Measurements from ENCODE around the gene MTOR. TPM values are rescaled to one million over a fixed set of nuclear protein-coding genes. Genes with fewer than 3 reads are reported as not detected.

Gene MTOR
- total and polyA plus RNA-seq, 10 donors: 12.5 to 50.9 (median 35.5) TPM

- no peak overlapping the region for H3K4me3 ChIP-seq
- 88 to 95% (median 90%) methylated on average over 6 of the region's 6 CpGs for WGBS, 5 donors
- intact Hi-C loops (cut with DNase I; ENCODE audit: low total_unique reads): no loop called here
- no peaks in the 10 kb centered on the region for H3K4me1 ChIP-seq
- H3K27me3 ChIP-seq (replicated peaks in 1 of 7): no peaks in the 10 kb centered on the region
- DNase-seq: no peak
- no peaks in the 10 kb centered on the region for H3K9me3 ChIP-seq
- peaks cover 7 to 100% (median 92%) of the 10 kb centered on the region in 6 donors for H3K36me3 ChIP-seq
- H3K27ac ChIP-seq: no peak overlapping the region
- TF ChIP-seq POLR2A (IDR thresholded peaks at IDR 0.05) (no peak), CTCF (IDR thresholded peaks at IDR 0.05 in 8 of 11, conservative IDR thresholded peaks at IDR 0.05 in 3 of 11) (no peak), POLR2AphosphoS5 (IDR thresholded peaks at IDR 0.05) (no peak)
Observed at GRCh38 chr1:11207898-11208611, 54.3 kb downstream of the MTOR start.

DNA sequence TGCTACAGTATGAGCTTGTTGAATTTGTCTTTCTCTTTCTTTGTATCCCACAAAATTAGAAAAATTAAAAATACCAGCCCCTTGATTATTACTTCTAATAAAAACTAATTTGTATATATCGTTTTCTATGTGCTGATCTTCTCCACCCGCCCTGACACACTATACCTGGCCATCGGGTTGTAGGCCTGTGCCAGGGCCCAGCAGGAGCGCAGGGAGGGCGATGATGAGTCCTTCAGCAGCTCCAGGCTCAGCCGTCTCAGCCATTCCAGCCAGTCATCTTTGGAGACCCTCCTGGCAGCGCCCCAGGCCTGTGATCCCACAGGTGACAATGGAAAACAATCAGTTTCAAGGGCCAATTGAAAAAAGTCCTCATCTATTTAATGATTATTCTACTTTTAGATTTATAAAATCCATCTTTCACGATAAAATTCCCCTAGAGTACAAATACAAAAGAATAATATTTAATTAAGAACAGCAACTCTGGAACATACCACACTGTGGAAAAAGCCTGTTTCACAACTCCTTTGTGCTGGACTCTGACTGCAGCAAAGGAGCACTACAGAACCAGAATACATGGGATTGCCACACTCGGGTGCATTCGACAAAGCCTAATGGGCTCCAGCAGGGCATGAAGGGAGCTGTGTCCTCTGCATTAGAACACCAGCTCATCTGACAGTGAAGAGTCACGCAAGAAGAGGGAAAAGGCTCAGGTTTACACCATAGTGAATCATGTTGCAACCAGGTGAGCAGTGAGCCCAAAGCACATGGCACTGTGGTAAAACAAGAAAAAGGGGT lies 57.8 kb downstream of the MTOR start:
- H3K4me3 ChIP-seq: no peak overlapping the region
- no peaks in the 10 kb centered on the region for H3K27me3 ChIP-seq (replicated peaks in 1 of 7)
- 94 to 97% (median 96%) methylated on average over 11 of the region's 11 CpGs for WGBS, 5 donors
- H3K9me3 ChIP-seq: no peaks in the 10 kb centered on the region
- H3K4me1 ChIP-seq: no peaks in the 10 kb centered on the region
- H3K36me3 ChIP-seq: peaks cover 7 to 100% (median 85%) of the 10 kb centered on the region in 6 donors
- no peak overlapping the region for H3K27ac ChIP-seq
- intact Hi-C loops (cut with DNase I; ENCODE audit: low total_unique reads): no loop called here
- TF ChIP-seq POLR2AphosphoS5 (IDR thresholded peaks at IDR 0.05) (no peak), CTCF (IDR thresholded peaks at IDR 0.05 in 8 of 11, conservative IDR thresholded peaks at IDR 0.05 in 3 of 11) (no peak), POLR2A (IDR thresholded peaks at IDR 0.05) (no peak)
- no peak for DNase-seq

- TF ChIP-seq CTCF (IDR thresholded peaks at IDR 0.05 in 8 of 11, conservative IDR thresholded peaks at IDR 0.05 in 3 of 11) (no peak), POLR2A (IDR thresholded peaks at IDR 0.05) (no peak), POLR2AphosphoS5 (IDR thresholded peaks at IDR 0.05) (no peak)
- Histone ChIP-seq H3K4me1 (no peaks in the 10 kb centered on the region), H3K27ac (no peak overlapping the region), H3K36me3 (peaks cover 2 to 100% (median 89%) of the 10 kb centered on the region in 6 donors), H3K9me3 (no peaks in the 10 kb centered on the region), H3K27me3 (replicated peaks in 1 of 7) (no peaks in the 10 kb centered on the region), H3K4me3 (no peak overlapping the region)
- WGBS, 5 donors: 94 to 100% (median 97%) methylated on average over 2 of the region's 2 CpGs
- DNase-seq: no peak
- intact Hi-C loops (cut with DNase I; ENCODE audit: low total_unique reads): no loop called here
Observed at GRCh38 chr1:11198851-11199594, 63.3 kb downstream of the MTOR start.

Measured in spleen (tissue), 11 donors.